Measurements from ENCODE around the gene OPALIN. TPM values are rescaled to one million over a fixed set of nuclear protein-coding genes. Genes with fewer than 3 reads are reported as not detected.

OPALIN gene
- total and polyA plus RNA-seq, 2 donors from 2014 or later = not detected

DNA sequence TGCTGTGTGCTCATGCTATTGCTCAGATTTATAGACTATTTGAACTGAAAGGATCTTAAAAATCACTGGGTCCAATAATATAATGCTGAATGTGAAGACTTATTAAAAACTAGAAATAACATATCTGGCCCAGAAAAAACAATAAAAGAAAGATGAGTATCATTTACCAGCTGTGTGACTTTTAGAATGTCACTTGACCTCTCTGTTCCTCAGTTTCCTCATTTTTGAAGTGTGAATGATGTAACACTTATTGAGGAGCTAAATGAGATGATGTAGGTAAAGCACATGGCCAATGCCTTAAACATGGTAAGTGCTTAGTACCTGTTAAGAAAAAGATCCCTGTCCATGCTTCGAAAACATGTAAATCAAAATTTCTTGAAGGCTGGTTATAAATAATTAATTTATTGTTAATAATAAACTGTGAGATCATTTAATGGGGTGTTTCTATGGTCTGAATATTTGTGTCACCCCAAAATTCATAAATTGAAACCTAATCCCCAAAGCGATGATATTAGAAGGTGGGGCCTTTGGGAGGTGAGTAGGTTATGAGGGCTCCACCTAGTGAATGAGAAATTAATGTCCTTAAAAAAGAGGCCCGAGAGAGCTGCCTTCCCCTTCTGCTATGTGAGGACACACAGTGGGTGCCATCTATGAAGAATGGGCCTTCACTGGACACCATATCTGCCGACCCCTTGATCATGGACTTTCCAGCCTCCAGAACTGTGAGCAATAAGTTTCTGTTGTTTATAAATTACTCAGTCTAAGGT is 41.6 kb downstream of the OPALIN start:
- intact Hi-C loops (cut with DNase I) = no loop called here
- no peak overlapping the region for H3K27ac ChIP-seq (ENCODE audit: low read depth in 2 of 2, low read length in 2 of 2)
- H3K4me3 ChIP-seq (ENCODE audit: low read length in 3 of 3) = no peak overlapping the region
- FAIRE-seq = no peak
- no peaks in the 10 kb centered on the region for H3K9me3 ChIP-seq (ENCODE audit: control insufficient read depth in 2 of 3, insufficient read depth in 1 of 3, low read length in 3 of 3)
- H3K36me3 ChIP-seq (ENCODE audit: control insufficient read depth in 2 of 3, insufficient read depth in 3 of 3, low read length in 3 of 3) = no peaks in the 10 kb centered on the region
- TF ChIP-seq, protein P1, sequence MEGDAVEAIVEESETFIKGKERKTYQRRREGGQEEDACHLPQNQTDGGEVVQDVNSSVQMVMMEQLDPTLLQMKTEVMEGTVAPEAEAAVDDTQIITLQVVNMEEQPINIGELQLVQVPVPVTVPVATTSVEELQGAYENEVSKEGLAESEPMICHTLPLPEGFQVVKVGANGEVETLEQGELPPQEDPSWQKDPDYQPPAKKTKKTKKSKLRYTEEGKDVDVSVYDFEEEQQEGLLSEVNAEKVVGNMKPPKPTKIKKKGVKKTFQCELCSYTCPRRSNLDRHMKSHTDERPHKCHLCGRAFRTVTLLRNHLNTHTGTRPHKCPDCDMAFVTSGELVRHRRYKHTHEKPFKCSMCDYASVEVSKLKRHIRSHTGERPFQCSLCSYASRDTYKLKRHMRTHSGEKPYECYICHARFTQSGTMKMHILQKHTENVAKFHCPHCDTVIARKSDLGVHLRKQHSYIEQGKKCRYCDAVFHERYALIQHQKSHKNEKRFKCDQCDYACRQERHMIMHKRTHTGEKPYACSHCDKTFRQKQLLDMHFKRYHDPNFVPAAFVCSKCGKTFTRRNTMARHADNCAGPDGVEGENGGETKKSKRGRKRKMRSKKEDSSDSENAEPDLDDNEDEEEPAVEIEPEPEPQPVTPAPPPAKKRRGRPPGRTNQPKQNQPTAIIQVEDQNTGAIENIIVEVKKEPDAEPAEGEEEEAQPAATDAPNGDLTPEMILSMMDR (IDR thresholded peaks at IDR 0.05; ENCODE audit: borderline replicate concordance, extremely low read depth, insufficient read depth) = no peak
- no peak for DNase-seq
- no peaks in the 10 kb centered on the region for H3K4me1 ChIP-seq (ENCODE audit: control insufficient read depth in 2 of 3, insufficient read depth in 2 of 3, low read depth in 1 of 3, low read length in 3 of 3)
- H3K27me3 ChIP-seq (ENCODE audit: control insufficient read depth, insufficient read depth, low read length) = no peaks in the 10 kb centered on the region
- no peak overlapping the region for H3K9ac ChIP-seq (ENCODE audit: low read length in 3 of 3)

DNA sequence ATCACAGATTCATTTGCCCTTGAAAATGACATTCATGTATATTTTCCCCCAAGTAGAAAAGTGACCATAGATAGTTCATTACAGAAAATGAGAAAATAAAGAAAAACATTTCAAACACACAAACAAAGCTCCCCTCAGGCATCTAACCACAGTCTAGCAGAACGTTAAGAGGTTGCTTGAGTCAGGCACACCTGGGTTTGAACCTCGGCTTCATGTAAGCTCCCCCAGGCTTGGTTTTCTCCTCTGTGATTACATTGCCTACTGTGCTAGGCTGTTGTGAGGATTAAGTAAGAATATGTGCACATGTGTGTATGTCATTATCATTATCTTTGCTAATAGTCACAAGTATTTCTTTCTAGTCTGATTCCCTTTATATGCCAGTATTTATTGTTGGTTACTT is 45.5 kb downstream of the OPALIN start:
- Histone ChIP-seq H3K27ac (ENCODE audit: low read depth in 2 of 2, low read length in 2 of 2) (no peak overlapping the region), H3K4me1 (ENCODE audit: control insufficient read depth in 2 of 3, insufficient read depth in 2 of 3, low read depth in 1 of 3, low read length in 3 of 3) (peaks cover 0 to 4% (median 0%) of the 10 kb centered on the region in 3 donors), H3K36me3 (ENCODE audit: control insufficient read depth in 2 of 3, insufficient read depth in 3 of 3, low read length in 3 of 3) (no peaks in the 10 kb centered on the region), H3K9ac (ENCODE audit: low read length in 3 of 3) (no peak overlapping the region), H3K27me3 (ENCODE audit: control insufficient read depth, insufficient read depth, low read length) (no peaks in the 10 kb centered on the region), H3K4me3 (ENCODE audit: low read length in 3 of 3) (no peak overlapping the region), H3K9me3 (ENCODE audit: control insufficient read depth in 2 of 3, insufficient read depth in 1 of 3, low read length in 3 of 3) (no peaks in the 10 kb centered on the region)
- no peak for DNase-seq
- FAIRE-seq = no peak
- TF ChIP-seq, protein P1 (IDR thresholded peaks at IDR 0.05; ENCODE audit: borderline replicate concordance, extremely low read depth, insufficient read depth) = no peak
- intact Hi-C loops (cut with DNase I) = no loop called here

DNA sequence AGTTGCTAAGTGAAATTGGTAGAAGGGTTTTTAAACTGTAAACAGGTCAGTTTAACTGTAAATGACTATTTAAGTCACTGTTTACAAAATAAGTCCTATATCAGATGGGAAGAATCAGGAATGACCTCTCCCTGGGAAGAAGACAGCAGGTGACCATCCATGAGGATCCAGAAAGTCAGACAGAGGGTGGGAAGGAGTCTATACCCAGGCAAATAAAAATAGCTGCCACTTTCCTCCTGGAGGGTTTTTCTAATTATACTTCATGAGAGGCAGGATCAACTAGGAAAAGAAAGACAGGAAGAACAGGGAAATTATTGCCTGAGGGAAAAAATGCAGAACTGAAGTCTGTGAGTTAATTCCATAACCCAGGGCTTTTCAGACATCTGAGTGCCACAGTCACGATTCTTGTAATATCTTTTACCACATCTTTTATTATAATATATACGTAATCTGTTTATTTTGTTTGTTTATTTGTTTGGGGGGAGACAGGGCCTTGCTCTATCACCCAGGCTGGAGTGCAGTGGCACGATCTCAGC is 47.6 kb downstream of the OPALIN start:
- Histone ChIP-seq H3K9ac (ENCODE audit: low read length in 3 of 3) (no peak overlapping the region), H3K9me3 (ENCODE audit: control insufficient read depth in 2 of 3, insufficient read depth in 1 of 3, low read length in 3 of 3) (no peaks in the 10 kb centered on the region), H3K4me1 (ENCODE audit: control insufficient read depth in 2 of 3, insufficient read depth in 2 of 3, low read depth in 1 of 3, low read length in 3 of 3) (peaks cover 0 to 4% (median 0%) of the 10 kb centered on the region in 3 donors), H3K27ac (ENCODE audit: low read depth in 2 of 2, low read length in 2 of 2) (no peak overlapping the region), H3K36me3 (ENCODE audit: control insufficient read depth in 2 of 3, insufficient read depth in 3 of 3, low read length in 3 of 3) (no peaks in the 10 kb centered on the region), H3K4me3 (ENCODE audit: low read length in 3 of 3) (no peak overlapping the region), H3K27me3 (ENCODE audit: control insufficient read depth, insufficient read depth, low read length) (no peaks in the 10 kb centered on the region)
- TF ChIP-seq, protein P1 (IDR thresholded peaks at IDR 0.05; ENCODE audit: borderline replicate concordance, extremely low read depth, insufficient read depth) = no peak
- FAIRE-seq (no peak), DNase-seq (no peak)
- intact Hi-C loops (cut with DNase I) = no loop called here
